Stimulated activated CD4-positive, alpha-beta T cell treated with anti-CD3 and anti-CD28 coated beads, Interleukin-1b, Interleukin-23, amount 100 ng/mL, for 4 hours (primary cell): ENCODE measurements around the gene LHFPL2.

Source experiments
- DNase-seq, 2 donors: peaks; one replicate each; pipeline ENCODE4 v3.0.0-alpha.2; 2020; ENCODE audit warnings: low read depth in 2 of 2

Gene LHFPL2

GRCh38 chr5:78618303-78618702 is 30.3 kb downstream of the LHFPL2 start:
- no peak for DNase-seq

- no peak for DNase-seq
Measured at GRCh38 chr5:78615697-78616096, 32.9 kb downstream of the LHFPL2 start.

- DNase-seq: no peak
Measured at GRCh38 chr5:78614816-78615215, 33.8 kb downstream of the LHFPL2 start.

DNA sequence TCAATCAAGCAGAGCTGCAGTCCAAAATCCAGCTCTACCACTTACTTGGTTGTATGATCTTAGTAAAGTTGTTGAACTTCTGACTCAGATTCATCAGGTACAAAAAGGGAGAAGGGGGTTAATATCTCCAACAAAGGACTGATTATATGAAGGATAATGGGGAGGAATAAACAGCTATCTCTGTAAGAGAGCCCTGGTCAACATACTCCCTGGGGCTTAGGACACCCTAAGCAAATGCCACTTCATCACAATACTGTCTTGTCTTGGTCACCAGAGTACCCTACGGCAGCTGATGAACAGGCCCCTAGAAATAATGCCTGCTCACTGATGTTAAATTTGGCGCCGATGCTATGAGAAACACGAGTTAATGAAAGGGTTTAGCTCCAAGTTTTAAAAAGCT is 34.8 kb downstream of the LHFPL2 start:
- no peak for DNase-seq

GRCh38 chr5:78613151-78613533 is 35.4 kb downstream of the LHFPL2 start:
- DNase-seq: no peak

GRCh38 chr5:78612227-78613150 is 36.1 kb downstream of the LHFPL2 start:
- DNase-seq: no peak

DNA sequence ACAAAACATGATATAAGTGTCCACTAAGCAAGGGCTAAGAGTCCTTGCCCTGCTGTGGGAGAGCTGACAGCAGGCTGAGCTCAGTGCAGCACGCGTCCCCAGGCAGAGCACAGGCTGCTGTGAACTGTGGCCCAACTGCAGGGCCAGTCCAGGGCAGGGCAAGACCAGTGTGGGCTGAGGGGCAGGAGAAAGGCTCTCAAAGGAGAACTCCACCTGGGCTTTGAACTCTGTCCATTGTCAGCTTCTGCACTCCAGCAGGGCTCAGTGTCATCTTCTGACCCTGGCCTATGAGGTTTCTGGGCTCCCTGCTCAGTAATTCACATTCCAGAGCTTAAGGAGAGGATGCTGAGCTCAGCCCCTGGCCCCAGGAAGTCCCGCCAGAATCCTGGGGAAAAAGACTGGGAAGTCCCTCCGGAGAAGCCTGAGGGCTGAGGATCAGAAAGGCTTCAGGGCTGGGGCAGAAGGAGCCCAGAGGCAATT is 37.4 kb downstream of the LHFPL2 start:
- no peak for DNase-seq

DNA sequence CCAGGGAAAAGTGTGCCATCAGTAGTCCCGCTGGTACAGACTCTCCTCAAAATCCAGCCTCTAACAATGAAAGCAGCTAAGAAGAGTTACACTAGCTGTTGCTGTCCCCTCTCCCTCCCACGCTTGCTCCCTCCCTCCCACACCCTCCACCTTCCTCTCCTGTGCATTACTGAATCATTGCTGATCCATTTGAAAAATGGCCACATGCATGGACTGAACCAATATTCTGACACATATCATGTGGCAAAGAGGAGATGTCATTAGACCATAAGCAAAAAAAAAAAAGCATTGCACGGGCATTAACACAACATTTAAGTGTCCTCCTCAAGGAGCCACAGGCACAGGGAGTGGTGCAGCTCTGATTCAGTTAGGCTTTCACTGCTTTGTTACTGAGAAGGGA is 37.9 kb downstream of the LHFPL2 start:
- no peak for DNase-seq

DNA sequence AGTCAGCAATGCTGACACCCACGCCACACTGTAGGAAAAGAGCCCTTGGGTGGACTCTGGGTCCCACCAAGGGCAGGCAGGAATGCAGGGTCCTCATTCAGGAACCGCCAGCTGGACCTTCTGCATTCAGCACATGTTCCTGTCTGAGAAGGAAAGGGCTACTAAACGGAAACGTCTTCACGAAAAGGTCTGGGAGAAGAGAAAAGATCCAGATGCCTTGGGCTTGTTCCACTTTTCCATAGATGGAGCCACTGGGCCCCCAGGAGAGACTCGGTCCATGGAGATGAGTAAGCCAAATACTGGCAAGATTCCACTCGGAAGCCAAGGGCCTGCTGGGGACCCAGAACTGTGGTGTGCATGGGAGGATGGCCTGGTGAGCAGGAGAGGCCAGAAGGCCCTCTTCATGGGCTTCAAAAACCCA is 38.4 kb downstream of the LHFPL2 start:
- no peak for DNase-seq

- no peak for DNase-seq
Measured at GRCh38 chr5:78607864-78608263, 40.7 kb downstream of the LHFPL2 start.

DNA sequence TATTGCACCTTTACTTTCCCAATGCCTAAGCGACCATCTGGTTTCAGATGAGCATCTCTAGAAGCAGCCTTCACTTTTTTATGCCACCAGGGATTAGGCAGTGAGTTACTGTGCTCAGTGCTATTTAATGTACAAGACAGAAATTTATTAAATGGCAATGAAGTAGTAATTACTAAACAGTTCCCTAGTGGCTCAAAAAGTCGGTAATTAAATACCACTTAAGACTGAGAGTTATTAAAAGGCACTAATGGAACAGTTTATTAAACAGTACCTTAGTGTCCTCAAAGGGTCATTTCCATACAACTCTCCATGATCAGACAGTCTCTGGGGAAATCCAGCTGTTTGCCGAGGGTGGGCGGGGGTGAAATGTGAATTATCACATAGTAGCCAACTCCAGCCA is 42.3 kb downstream of the LHFPL2 start:
- DNase-seq: no peak

- no peak for DNase-seq
Measured at GRCh38 chr5:78605611-78606010, 43.0 kb downstream of the LHFPL2 start.

GRCh38 chr5:78604689-78605285 is 43.8 kb downstream of the LHFPL2 start:
- DNase-seq: no peak

GRCh38 chr5:78603636-78604175 is 44.9 kb downstream of the LHFPL2 start:
- no peak for DNase-seq

GRCh38 chr5:78602400-78602799 is 46.2 kb downstream of the LHFPL2 start:
- no peak for DNase-seq

DNA sequence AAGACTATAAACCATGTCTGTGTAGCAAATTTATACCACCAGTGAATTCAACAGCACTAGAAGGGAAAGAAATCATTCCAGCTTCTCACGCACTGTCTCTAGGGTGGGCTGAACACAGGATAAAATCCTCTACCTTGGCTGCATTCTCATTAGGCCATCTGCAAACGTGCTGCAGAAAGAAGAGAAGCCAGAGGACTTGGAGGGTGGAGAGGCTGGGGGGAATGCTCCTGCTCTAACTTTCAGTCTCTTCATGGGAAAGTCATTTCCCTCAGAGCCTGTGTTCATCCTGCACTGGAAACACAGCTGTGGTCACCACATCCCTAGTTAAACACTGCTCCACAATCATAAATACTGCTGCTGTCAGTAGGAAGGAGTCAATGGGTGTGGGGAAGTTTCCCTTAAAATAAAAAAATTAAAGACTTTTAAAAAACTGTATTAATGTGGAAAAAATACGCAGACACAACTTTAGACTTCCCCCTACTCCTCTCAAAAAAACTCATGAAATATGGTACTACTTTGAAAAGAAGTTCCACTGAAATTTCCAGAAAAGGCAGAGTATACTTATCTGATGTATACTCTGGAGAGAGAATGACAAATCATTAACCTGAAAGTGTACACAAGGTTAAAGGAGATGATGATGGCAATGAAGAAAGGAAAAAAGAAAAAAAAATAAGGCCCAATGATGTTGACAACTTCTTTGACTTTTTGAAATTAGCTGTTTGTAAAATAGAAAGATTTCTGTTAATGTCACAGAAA is 46.8 kb downstream of the LHFPL2 start:
- no peak for DNase-seq

- DNase-seq: no peak
Measured at GRCh38 chr5:78600687-78601414, 47.7 kb downstream of the LHFPL2 start.

DNA sequence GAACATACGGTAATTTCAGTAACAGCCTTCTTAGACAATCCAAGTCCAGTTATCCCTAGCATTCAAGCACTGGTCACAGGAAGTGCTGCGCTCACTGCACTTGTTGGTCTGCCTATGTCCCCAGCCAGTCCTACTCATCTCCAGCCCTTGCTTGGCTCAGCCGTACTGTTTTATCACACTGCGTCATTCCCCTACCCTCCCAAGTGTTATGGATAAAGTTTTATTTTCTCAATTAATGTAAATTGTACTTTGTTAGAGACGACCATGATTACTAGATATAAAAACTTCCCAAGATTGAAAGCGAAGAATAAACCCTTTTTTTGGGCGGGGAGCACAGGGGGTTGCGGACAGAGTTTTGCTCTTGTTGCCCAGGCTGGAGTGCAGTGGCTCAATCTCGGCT is 49.6 kb downstream of the LHFPL2 start:
- DNase-seq: no peak

- DNase-seq: no peak
Measured at GRCh38 chr5:78597974-78598371, 50.6 kb downstream of the LHFPL2 start.

DNA sequence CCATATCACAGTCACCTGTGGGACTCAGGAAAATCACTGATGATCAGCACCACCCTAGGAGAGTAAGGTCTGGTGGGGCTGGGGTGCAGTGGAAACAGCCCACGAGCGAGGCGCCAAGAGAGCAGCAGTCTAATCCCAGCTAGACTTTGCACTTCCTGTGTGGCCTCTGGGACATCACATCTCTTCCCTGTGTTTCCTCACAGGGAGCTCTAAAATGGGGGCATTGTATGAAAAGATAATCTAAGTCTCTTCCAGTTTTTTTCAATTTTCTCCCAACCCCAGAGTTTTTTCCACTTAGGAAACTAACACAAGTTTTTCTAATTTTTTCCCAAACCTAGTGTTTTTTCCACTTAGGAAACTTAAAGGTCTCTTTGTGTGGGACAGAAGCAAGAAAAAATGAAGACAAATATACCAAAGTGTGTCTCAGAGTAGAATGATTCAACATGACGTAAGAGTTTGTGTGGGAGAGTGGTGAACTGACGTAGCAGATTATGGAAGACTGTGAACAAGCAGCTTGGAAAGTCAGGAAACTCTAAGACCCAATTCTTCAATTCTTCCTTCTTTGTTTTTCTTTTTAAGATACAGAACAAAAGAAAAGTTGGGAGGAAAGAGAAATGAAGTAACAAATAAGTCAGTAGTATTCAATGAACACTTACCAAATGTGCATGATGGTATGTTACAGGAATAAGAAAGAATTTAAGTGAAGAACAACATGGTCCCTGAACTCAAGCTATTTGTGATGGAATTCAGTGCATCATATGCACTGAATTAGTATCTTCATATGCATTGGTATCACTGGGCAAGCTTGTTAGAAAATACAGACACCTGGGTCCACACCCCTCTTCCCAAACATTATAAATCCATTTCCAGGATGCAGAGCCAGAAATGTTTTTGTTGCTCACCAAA is 51.3 kb downstream of the LHFPL2 start:
- DNase-seq: no peak
